ENCODE measurements around the gene CNKSR1. TPM values are rescaled to one million over a fixed set of nuclear protein-coding genes. Genes with fewer than 3 reads are reported as not detected.

Gene CNKSR1
- 50.2 to 53.9 TPM (median 52.2 TPM) in 3 replicates for total RNA-seq

- Mint-ChIP-seq H3K4me1 (peaks cover 12% of the 10 kb centered on the region), H3K4me3 (peak within 1 kb of the TSS; percentile 86), H3K36me3 (peaks cover 8% of the 10 kb centered on the region), H3K27ac (peak within 1 kb of the TSS; percentile 99), H3K27me3 (ENCODE audit: low read depth) (no peaks in the 10 kb centered on the region), H3K9me3 (no peaks in the 10 kb centered on the region)
- DNase-seq (ENCODE audit: low spot score in 2 of 2, unreplicated experiment in 2 of 2) = peak in 1 of 2 experiments; percentile 77
- TF ChIP-seq CTCF (IDR thresholded peaks at IDR 0.05; ENCODE audit: unreplicated experiment) = no peak
Measured at GRCh38 chr1:26177182-26177684, at the start of gene CNKSR1. TSS of gene CNKSR1 (plus strand) at chr1:26177491. CDS start at chr1:26177548, 57 bp downstream.

- Mint-ChIP-seq H3K36me3 (peaks cover 2% of the 10 kb centered on the region), H3K27me3 (ENCODE audit: low read depth) (no peaks in the 10 kb centered on the region)
- DNase-seq (ENCODE audit: low spot score in 2 of 2, unreplicated experiment in 2 of 2) = no peak
Measured at GRCh38 chr1:26129778-26130177, 47.5 kb upstream of the CNKSR1 start.

GRCh38 chr1:26130695-26131094 lies 46.6 kb upstream of the CNKSR1 start:
- DNase-seq (ENCODE audit: low spot score in 2 of 2, unreplicated experiment in 2 of 2) = no peak
- peaks cover 13% of the 10 kb centered on the region for H3K9me3 Mint-ChIP-seq
- H3K36me3 Mint-ChIP-seq = peaks cover 2% of the 10 kb centered on the region
- no peak for TF ChIP-seq CTCF (IDR thresholded peaks at IDR 0.05; ENCODE audit: unreplicated experiment)
- H3K4me1 Mint-ChIP-seq = peaks cover 21% of the 10 kb centered on the region
- H3K4me3 Mint-ChIP-seq = no peak overlapping the region
- H3K27me3 Mint-ChIP-seq (ENCODE audit: low read depth) = no peaks in the 10 kb centered on the region
- H3K27ac Mint-ChIP-seq = no peak overlapping the region

More at GRCh38 chr1:26129778-26130177, 47.5 kb upstream of the CNKSR1 start:
- Mint-ChIP-seq H3K27ac (no peak overlapping the region), H3K4me1 (peaks cover 21% of the 10 kb centered on the region), H3K4me3 (no peak overlapping the region), H3K9me3 (peaks cover 7% of the 10 kb centered on the region)
- no peak for TF ChIP-seq CTCF (IDR thresholded peaks at IDR 0.05; ENCODE audit: unreplicated experiment)

- Mint-ChIP-seq H3K9me3 (peaks cover 13% of the 10 kb centered on the region), H3K27ac (no peak overlapping the region), H3K27me3 (ENCODE audit: low read depth) (no peaks in the 10 kb centered on the region), H3K36me3 (peaks cover 2% of the 10 kb centered on the region), H3K4me3 (no peak overlapping the region), H3K4me1 (peaks cover 12% of the 10 kb centered on the region)
- DNase-seq (ENCODE audit: low spot score in 2 of 2, unreplicated experiment in 2 of 2) = no peak
- TF ChIP-seq CTCF (IDR thresholded peaks at IDR 0.05; ENCODE audit: unreplicated experiment) = no peak
Measured at GRCh38 chr1:26132128-26132833, 45.0 kb upstream of the CNKSR1 start.

GRCh38 chr1:26132834-26133167 lies 44.5 kb upstream of the CNKSR1 start:
- H3K36me3 Mint-ChIP-seq = peaks cover 2% of the 10 kb centered on the region
- DNase-seq (ENCODE audit: low spot score in 2 of 2, unreplicated experiment in 2 of 2) = no peak
- H3K27me3 Mint-ChIP-seq (ENCODE audit: low read depth) = no peaks in the 10 kb centered on the region
- peaks cover 7% of the 10 kb centered on the region for H3K4me1 Mint-ChIP-seq
- H3K4me3 Mint-ChIP-seq = no peak overlapping the region
- H3K27ac Mint-ChIP-seq = no peak overlapping the region
- H3K9me3 Mint-ChIP-seq = peaks cover 13% of the 10 kb centered on the region
- TF ChIP-seq CTCF (IDR thresholded peaks at IDR 0.05; ENCODE audit: unreplicated experiment) = no peak
